Cardiac fibroblast (primary cell): Measurements from ENCODE around the gene C2orf69.

ENCODE experiments used
- DNase-seq, 2 donors: peaks; one replicate each; pipeline versions ENCODE4 v3.0.0 to v3.0.0-alpha.2; 2010; ENCODE audit warnings: low read depth in 2 of 2
- H3K4me3 ChIP-seq, 2 donors: replicated peaks in 1 of 2; 1 replicate in 1 of 2; 2 replicates in 1 of 2; pipeline ENCODE4 v1.5.1; 2011; ENCODE audit warnings: low read depth in 2 of 2, low read length in 2 of 2, mild to moderate bottlenecking in 2 of 2, moderate library complexity in 1 of 2
- CTCF ChIP-seq: IDR thresholded peaks from one replicate; pipeline ENCODE4 v1.5.1; 2011; ENCODE audit warnings: low read depth, mild to moderate bottlenecking, low read length, inconsistent platforms

Gene C2orf69

GRCh38 chr2:199911052-199911876 lies at the start of gene C2orf69:
Gene C2orf69 (plus strand): TSS chr2:199911293. CDS start chr2:199911439, 146 bp downstream.
- no peak for TF ChIP-seq CTCF
- H3K4me3 ChIP-seq = peak within 1 kb of the TSS; percentile 90 to 97
- peak; percentile 98 to 99 for DNase-seq

GRCh38 chr2:199862788-199863187 lies 48.3 kb upstream of the C2orf69 start:
- peak in 1 of 2 donors; percentile 18 for DNase-seq
- H3K4me3 ChIP-seq = no peak overlapping the region
- TF ChIP-seq CTCF = no peak

- H3K4me3 ChIP-seq = no peak overlapping the region
- no peak for DNase-seq
- TF ChIP-seq CTCF = no peak
These were observed 45.2 kb upstream of the C2orf69 start for GRCh38 chr2:199865905-199866304.

GRCh38 chr2:199868431-199869226 lies 42.5 kb upstream of the C2orf69 start:
- DNase-seq = no peak
- no peak overlapping the region for H3K4me3 ChIP-seq
- TF ChIP-seq CTCF = no peak

GRCh38 chr2:199869227-199869541 lies 41.9 kb upstream of the C2orf69 start:
- TF ChIP-seq CTCF = no peak
- H3K4me3 ChIP-seq = no peak overlapping the region

GRCh38 chr2:199869653-199870052 lies 41.4 kb upstream of the C2orf69 start:
- no peak for DNase-seq
- no peak overlapping the region for H3K4me3 ChIP-seq
- no peak for TF ChIP-seq CTCF

More at GRCh38 chr2:199869227-199869541, 41.9 kb upstream of the C2orf69 start:
- no peak for DNase-seq
